NB4 (cell line): ENCODE measurements around the gene WDR7.

Experiments used
- POLR2A ChIP-seq: IDR thresholded peaks from 2 replicates; pipeline ENCODE4 v1.6.1; 2011; ENCODE audit warnings: mild to moderate bottlenecking; ENCODE audit not compliant: insufficient read length; ENCODE audit errors: extremely low read depth
- TF ChIP-seq, protein P1 (sequence below): IDR thresholded peaks from one replicate; pipeline ENCODE4 v1.5.1; 2012; ENCODE audit warnings: low read depth, low read length

GRCh38 chr18:56770873-56771272 lies 119.7 kb downstream of the WDR7 start:
- TF ChIP-seq POLR2A: no peak
- TF ChIP-seq, protein P1, sequence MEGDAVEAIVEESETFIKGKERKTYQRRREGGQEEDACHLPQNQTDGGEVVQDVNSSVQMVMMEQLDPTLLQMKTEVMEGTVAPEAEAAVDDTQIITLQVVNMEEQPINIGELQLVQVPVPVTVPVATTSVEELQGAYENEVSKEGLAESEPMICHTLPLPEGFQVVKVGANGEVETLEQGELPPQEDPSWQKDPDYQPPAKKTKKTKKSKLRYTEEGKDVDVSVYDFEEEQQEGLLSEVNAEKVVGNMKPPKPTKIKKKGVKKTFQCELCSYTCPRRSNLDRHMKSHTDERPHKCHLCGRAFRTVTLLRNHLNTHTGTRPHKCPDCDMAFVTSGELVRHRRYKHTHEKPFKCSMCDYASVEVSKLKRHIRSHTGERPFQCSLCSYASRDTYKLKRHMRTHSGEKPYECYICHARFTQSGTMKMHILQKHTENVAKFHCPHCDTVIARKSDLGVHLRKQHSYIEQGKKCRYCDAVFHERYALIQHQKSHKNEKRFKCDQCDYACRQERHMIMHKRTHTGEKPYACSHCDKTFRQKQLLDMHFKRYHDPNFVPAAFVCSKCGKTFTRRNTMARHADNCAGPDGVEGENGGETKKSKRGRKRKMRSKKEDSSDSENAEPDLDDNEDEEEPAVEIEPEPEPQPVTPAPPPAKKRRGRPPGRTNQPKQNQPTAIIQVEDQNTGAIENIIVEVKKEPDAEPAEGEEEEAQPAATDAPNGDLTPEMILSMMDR: no peak
